Smooth muscle cell (in vitro differentiated cells): ENCODE measurements around the gene EIF4G3. TPM values are rescaled to one million over a fixed set of nuclear protein-coding genes. Genes with fewer than 3 reads are reported as not detected.

ENCODE experiments used
- DNase-seq: peaks from one replicate; lab custom pipeline; 2025; ENCODE audit not compliant: unreplicated experiment; lab: John Stamatoyannopoulos, UW
- H2AFZ ChIP-seq: fragments of 200-600 bp; sonication (generic); 2 replicates; pipeline ENCODE4 v1.6.0; 2016; ENCODE audit warnings: antibody characterized with exemption, low read depth, mild to moderate bottlenecking
- H3F3A ChIP-seq: fragments of 200-600 bp; sonication (generic); 2 replicates; pipeline ENCODE4 v1.6.0; 2017; ENCODE audit warnings: antibody characterized with exemption, low read depth
- H3K27ac ChIP-seq: fragments of 200-600 bp; sonication (generic); 2 replicates; pipeline ENCODE4 v1.5.1; 2016; ENCODE audit warnings: low read depth, mild to moderate bottlenecking
- H3K27me3 ChIP-seq: fragments of 200-600 bp; sonication (generic); 2 replicates; pipeline ENCODE4 v1.6.1; 2016; ENCODE audit warnings: low read depth, mild to moderate bottlenecking
- H3K36me3 ChIP-seq: fragments of 200-600 bp; sonication (generic); 2 replicates; pipeline ENCODE4 v1.5.1; 2016; ENCODE audit warnings: low read depth
- H3K4me1 ChIP-seq: fragments of 200-600 bp; sonication (generic); 2 replicates; pipeline ENCODE4 v1.5.1; 2016; ENCODE audit warnings: low read depth
- H3K4me2 ChIP-seq: fragments of 200-600 bp; sonication (generic); 2 replicates; pipeline ENCODE4 v1.6.0; 2016; ENCODE audit warnings: mild to moderate bottlenecking
- H3K4me3 ChIP-seq: fragments of 200-600 bp; sonication (generic); 2 replicates; pipeline ENCODE4 v1.5.1; 2016; ENCODE audit warnings: mild to moderate bottlenecking
- H3K79me2 ChIP-seq: fragments of 200-600 bp; sonication (generic); 2 replicates; pipeline ENCODE4 v1.6.0; 2016; ENCODE audit warnings: low read depth, mild to moderate bottlenecking
- H3K9ac ChIP-seq: fragments of 200-600 bp; sonication (generic); 2 replicates; pipeline ENCODE4 v1.6.0; 2016; ENCODE audit warnings: low read depth
- H3K9me3 ChIP-seq: fragments of 200-600 bp; sonication (generic); replicated peaks from 2 replicates; pipeline ENCODE4 v1.5.1; 2016; ENCODE audit warnings: low read depth
- H4K20me1 ChIP-seq: fragments of 200-600 bp; sonication (generic); 2 replicates; pipeline ENCODE4 v1.6.0; 2016; ENCODE audit warnings: low read depth
- CTCF ChIP-seq: fragments of 200-600 bp; sonication (generic); IDR thresholded peaks from 2 replicates; pipeline ENCODE4 v1.5.1; 2017; ENCODE audit warnings: borderline replicate concordance, mild to moderate bottlenecking, antibody characterized with exemption; ENCODE audit not compliant: insufficient read depth, poor library complexity, severe bottlenecking
- WGBS: methylation state at CpG from one replicate; pipeline ENCODE4 v1.1.7; 2016; ENCODE audit warnings: low lambda C conversion rate; 5-methylcytosine and 5-hydroxymethylcytosine counted together
- polyA plus RNA-seq: library from polyadenylated mRNA; unstranded; fragments of >200 nt; fragmentation: Nextera tagmentation; extraction: Ambion mirVana; gene quantifications from 2 replicates; pipeline ENCODE4 v1.2.1, GENCODE V29; 2016
- total RNA-seq: library from RNA; depleted of rRNA; stranded (reverse); fragments of >200 nt; gene quantifications from 2 replicates; pipeline ENCODE4 v1.2.3, GENCODE V29; 2014

Gene EIF4G3
- total and polyA plus RNA-seq, 2 experiments from 2014 or later: 31.5 to 49.5 TPM

- Histone ChIP-seq H3K27ac (peak overlapping the region; percentile 97), H3K4me2 (peak overlapping the region; percentile 87), H4K20me1 (peaks cover 32% of the 10 kb centered on the region), H3K9me3 (no peaks in the 10 kb centered on the region), H3K36me3 (no peaks in the 10 kb centered on the region), H3K79me2 (peaks cover 29% of the 10 kb centered on the region), H3K27me3 (no peaks in the 10 kb centered on the region), H3K9ac (peak overlapping the region; percentile 92), H3K4me3 (peak overlapping the region; percentile 83), H2AFZ (peak overlapping the region; percentile 35), H3F3A (peaks cover 9% of the 10 kb centered on the region), H3K4me1 (peaks cover 15% of the 10 kb centered on the region)
- no peak for DNase-seq
- TF ChIP-seq CTCF: no peak
- 40% methylated on average over 22 of the region's 22 CpGs for WGBS
Measured at GRCh38 chr1:20787840-20788795, 388.6 kb downstream of the EIF4G3 start.

GRCh38 chr1:20787029-20787839, 389.5 kb downstream of the EIF4G3 start, which contains the start of gene HP1BP3:
TSS of gene HP1BP3 (minus strand) at chr1:20787307. CDS start at chr1:20780440, 6,867 bp downstream.
- peaks cover 38% of the 10 kb centered on the region for H3K79me2 ChIP-seq
- H3K9me3 ChIP-seq: no peaks in the 10 kb centered on the region
- peaks cover 9% of the 10 kb centered on the region for H3F3A ChIP-seq
- H4K20me1 ChIP-seq: peaks cover 41% of the 10 kb centered on the region
- no peak for TF ChIP-seq CTCF
- H2AFZ ChIP-seq: peak within 1 kb of the TSS; percentile 82
- WGBS: under 1% methylated on average over 21 of the region's 99 CpGs
- H3K4me3 ChIP-seq: peak within 1 kb of the TSS; percentile 83
- H3K27me3 ChIP-seq: no peaks in the 10 kb centered on the region
- H3K27ac ChIP-seq: peak within 1 kb of the TSS; percentile 97
- peaks cover 15% of the 10 kb centered on the region for H3K4me1 ChIP-seq
- no peaks in the 10 kb centered on the region for H3K36me3 ChIP-seq
- H3K9ac ChIP-seq: peak within 1 kb of the TSS; percentile 96
- DNase-seq: peak; percentile 80
- H3K4me2 ChIP-seq: peak within 1 kb of the TSS; percentile 91

GRCh38 chr1:20786253-20787028, 390.3 kb downstream of the EIF4G3 start:
- Histone ChIP-seq H3K36me3 (no peaks in the 10 kb centered on the region), H3K4me2 (peak overlapping the region; percentile 91), H3K27ac (peak overlapping the region; percentile 97), H3K4me1 (peaks cover 15% of the 10 kb centered on the region), H3K27me3 (no peaks in the 10 kb centered on the region), H3K9me3 (no peaks in the 10 kb centered on the region), H3K4me3 (peak overlapping the region; percentile 83), H4K20me1 (peaks cover 49% of the 10 kb centered on the region), H3F3A (peaks cover 9% of the 10 kb centered on the region), H3K79me2 (peaks cover 46% of the 10 kb centered on the region), H2AFZ (peak overlapping the region; percentile 82), H3K9ac (peak overlapping the region; percentile 96)
- under 1% methylated on average over 74 of the region's 102 CpGs for WGBS
- DNase-seq: peak; percentile 90
- no peak for TF ChIP-seq CTCF
